Measurements from ENCODE around the gene PLEKHA6.
"Not testable (repeated sequence)": the region's sequence is repeated elsewhere in the genome, so short reads cannot be mapped to it uniquely, and the experiment has no call there.

PLEKHA6 gene

DNA sequence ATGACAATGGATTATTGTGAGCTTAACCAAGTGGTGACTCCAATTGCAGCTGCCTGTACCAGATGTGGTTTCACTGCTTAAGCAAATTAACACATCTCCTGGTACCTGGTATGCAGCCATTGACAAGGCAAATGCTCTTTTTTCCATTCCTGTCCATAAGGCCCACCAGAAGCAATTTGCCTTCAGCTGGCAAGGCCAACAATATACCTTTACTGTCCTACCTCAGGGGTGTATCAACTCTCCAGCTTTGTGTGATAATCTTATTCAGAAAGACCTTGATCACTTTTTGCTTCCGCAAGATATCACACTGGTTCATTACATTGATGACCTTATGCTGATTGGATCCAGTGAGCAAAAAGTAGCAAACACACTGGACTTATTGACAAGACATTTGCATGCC lies 122.2 kb downstream of the PLEKHA6 start:
- not testable (repeated sequence) for DNase-seq (ENCODE audit: low read depth)

DNA sequence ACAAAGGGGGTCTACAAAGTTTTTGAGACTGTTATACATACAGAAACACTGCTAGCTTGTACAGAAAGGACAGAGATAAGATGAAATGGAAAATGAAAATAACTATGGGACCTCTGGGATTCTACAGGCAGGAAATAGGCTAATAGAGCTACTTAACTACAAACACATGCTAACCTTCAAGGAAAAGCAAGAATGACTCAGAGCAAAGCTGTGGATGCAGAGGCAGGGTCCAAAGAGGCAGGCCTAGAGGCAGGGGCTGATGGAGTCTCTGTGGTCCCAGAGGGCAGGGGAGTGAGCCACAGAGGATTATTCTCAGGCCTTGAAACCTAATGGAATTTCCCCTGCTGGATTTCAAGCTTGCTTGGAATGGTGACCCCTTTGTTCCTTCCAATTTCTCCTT lies 127.2 kb downstream of the PLEKHA6 start:
- DNase-seq (ENCODE audit: low read depth): no peak

DNA sequence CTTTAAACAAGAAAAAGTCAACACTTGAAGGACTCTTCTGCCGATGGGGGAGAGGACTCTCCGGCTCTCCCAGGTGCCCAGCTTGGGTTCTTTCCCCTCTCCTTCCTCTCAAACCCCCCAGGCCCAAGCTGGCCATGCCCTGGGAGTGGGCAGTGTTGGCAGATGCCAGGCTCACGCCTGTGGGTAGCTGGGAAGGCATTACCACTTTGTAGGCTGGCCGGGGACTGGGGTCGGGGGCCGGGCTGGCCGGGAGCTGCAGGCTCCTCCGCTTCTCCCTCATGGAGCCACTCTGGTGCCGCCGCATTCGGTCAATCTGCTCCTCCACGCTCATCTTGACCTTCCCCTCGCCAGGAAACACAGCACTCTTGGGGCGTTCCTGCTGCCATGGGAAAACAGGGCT lies 129.5 kb downstream of the PLEKHA6 start:
- no peak for DNase-seq (ENCODE audit: low read depth)

DNA sequence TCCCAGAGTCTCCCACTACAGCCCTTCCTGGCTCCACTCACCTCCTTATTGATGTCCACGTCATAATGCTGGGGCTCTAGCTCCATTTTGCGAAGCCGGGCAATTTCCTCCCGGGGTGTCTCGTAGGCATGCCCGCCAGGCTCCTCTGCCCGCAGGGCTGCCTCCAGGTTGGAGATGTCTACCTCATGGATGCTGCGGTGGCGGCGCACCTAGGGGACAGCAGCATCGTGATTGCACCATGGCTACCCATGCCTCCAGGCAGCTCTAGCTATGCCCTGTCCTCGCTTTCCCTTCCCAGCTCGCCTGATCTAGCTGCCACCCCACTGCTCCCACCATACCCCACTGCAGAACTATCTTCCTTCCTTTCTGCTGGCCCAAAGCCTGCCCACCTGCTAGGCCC lies 130.8 kb downstream of the PLEKHA6 start:
- no peak for DNase-seq (ENCODE audit: low read depth)

DNA sequence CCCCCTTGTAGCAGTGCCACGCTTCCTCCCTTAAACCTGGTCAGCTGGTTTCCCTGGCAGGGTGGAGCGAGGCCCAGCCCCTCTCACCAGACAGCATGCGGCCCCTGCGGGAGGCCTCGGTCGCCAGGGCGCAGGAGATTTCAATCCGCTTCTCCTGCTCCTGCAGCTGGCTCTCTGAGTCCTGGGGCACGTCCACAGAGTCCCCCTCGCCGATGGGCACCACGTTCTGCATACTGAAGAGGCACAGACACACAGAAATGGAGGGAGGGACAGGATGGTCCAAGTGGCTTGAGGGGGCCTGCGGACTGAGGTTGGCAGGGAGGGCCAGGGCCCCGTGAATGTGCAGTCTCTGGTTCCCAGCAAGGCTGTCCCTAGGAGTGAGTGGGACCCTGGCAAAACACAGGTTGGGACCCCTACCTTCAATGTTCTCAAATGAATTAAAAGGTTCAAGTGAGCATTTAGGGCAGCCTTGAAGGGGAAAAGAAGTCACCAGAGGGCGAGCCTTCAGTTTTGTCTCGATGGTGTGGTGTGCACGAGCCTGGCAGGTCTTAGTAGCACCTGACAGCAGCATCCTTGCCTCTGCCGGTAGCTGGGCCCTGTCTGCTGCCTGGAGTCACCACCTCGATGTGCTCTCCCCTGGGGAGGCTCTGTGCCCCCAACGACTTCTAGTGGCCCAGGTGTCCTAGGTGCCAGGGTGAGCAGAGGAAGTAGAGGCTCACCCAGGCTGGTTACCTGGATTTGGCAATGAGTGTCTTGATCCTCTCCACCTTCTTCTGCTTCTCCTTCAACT lies 131.5 kb downstream of the PLEKHA6 start:
- DNase-seq (ENCODE audit: low read depth): no peak

DNA sequence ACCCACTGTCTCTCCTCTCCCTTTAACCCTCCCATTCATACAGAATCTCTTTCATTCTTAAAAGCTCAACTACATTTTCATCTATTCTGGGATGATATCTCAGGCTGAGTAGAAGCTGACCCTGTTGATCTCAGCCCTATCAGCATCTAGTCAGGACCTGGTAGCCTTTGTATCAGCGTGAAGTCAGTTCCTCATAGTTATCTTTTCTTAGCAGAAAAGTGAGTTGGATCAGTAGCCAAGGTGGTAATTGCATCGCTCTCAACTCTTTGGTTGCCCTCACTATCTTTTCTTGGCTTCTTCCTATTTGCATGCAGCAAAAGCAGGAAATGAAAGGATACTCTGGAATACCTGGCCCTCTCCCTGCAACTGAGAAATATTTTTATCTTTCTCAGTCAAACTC lies 132.4 kb downstream of the PLEKHA6 start:
- DNase-seq (ENCODE audit: low read depth): no peak

DNA sequence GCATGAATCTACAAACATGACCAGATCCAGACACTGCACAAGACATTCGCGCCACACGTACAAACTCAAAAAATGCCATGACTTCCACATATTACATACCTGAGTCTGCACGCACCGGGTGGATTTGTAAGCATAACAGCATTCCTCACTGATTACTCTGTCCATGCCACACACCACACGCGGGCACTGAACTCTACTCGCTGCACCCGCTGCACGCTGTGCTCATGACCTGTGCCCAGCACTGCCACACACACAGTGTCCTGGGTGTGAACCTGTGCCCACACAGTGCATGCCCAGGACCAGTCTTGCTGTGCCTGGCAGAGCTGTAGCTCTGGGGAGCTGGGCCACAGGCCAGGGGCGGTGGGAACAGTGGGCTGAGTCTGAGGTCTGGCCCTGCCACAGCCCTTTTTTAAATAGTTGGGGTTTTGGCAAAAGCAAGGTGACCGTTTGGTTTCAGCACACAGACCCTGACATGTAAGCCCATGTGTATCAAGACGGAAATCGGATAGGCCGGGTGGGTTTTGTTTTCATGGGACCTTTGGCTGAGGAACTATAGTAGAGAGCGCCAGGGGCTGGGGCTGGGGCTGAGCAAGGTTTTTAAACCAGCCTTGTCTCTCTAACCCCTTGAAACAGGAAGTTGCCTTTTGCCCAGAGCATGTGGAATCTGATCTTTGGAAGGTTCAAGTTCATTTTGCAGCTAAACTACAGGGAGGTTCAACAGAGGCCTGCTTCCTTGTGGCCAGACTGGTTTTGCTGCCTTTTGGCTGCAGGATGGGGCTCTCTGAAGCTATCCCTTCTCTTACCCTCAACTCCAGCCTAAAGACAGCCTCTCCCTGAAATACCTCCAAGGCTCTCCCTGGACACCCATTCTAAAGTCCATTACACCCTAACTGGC lies 133.6 kb downstream of the PLEKHA6 start:
- no peak for DNase-seq (ENCODE audit: low read depth)

DNA sequence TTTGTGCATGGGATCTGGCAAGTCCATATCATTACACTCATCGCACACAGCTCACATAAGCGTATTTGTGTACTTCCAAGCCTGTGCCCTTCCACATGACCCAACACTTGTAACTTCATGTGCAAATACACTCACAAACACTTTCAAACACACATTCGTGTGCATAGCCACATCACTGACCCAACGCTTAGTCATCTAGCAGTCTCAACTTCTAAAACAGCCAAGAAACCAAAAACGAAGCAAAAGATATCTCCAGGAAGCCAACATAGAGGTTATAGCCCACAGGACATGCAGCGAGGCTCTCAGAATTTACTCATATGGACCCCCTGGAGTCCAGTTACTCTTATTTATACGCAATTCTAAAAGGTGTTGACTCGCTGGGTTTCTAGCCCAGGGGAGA lies 135.1 kb downstream of the PLEKHA6 start:
- DNase-seq (ENCODE audit: low read depth): no peak

DNA sequence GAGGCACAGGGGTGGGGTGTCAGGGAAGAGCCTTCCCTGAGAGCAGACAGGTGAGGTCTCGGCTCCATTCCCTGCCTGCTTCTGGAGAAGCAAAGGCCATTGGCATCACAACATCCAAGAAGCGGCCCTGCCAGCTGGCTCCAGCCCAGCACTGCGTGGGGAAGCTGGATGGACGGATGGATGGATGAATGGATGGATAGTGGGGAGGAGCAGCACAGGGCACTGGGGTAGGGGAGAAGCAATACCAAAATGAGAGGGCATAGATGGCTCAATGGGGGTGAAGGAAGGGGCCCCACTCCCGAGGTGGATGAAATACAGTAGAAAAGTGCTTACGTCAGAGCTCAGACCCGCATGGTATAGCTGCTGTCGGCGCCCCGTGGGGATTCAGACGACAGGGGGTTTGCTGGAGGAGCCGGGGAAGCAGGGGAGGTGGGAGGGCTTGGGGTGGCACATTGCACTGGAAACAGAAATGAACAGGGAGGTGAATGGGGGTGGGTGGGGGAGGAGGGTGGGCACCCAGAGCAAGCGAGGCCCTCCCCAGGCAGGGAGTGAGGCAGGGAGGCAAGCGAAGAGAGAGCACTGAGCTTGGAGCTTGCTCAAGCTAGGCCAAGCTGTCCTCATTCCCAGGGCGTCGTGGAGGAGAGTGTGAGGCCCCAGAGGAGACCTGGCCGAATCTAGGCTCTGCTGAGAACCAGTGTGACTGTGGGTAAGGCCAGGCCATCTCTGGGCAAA lies 136.4 kb downstream of the PLEKHA6 start:
- DNase-seq (ENCODE audit: low read depth): no peak

DNA sequence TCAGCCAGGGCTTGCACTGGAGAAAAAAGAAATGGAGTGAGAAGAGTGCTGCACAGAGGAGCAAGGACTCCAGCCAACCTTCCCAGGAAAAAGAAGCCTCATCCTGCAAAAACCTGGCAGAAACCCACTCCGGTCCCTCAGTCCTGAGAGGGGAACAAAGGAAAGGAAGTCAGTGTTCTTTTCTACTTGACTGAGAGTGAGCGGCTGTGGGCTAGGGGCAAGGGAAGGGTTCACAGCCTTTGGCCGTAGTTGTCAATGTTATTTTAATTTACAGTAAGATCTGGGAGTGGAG lies 137.0 kb downstream of the PLEKHA6 start:
- no peak for DNase-seq (ENCODE audit: low read depth)

DNA sequence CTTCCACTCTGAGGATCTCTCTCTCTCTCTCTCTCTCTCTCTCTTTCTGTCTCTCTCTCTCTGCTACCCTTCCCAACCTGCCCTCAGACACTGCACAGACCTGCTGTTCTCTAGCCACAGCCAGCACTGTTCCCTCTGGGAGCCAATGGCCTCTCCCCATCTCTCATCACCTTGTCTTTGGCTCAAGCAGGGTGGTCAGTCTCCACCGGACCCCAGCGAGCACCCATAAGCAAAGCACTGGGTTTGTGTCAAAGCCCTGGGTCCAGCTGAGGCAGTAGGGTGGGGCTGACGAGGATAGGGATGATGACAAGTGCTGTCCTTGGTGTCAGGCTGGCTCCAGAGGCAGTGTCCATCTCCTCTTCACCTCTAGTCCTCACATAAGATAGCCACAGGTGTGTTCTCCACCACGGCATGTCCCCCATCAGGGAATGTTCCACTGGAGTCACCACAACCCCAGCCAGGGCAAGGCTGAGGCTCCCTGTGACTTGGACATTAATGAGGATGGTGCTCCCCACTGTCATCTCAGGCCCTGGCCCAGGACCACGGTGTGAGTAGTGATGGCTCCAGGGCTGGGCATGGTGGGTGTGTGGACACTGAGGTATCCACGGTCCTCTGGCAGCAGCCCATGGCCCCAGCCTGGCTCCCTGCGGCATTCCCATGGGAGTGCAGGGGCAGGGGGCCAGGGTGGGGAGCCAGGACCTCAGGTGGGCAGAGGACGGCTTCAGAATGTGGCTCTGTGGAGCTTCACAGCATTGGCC lies 137.5 kb downstream of the PLEKHA6 start:
- DNase-seq (ENCODE audit: low read depth): no peak

DNA sequence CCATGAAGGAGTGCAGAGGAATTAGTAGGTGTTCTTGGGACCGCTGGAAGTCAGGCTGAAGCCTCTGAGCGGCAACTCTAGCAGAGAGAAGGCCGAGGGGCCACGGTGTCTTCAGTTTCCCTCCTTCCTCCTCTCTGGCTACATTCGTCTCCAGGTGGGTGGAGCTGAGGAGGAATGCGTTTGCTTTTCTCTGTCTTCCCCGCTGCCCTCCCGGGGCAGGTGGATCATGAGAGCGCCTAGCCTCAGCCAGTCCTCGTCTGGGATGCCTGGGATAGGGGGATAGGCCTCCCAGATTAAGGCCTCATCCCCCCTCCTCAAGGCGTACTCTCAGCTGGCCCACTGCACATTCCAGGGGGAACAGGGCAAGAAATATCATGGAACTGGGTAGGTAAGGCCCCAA lies 138.5 kb downstream of the PLEKHA6 start:
- DNase-seq (ENCODE audit: low read depth): no peak

DNA sequence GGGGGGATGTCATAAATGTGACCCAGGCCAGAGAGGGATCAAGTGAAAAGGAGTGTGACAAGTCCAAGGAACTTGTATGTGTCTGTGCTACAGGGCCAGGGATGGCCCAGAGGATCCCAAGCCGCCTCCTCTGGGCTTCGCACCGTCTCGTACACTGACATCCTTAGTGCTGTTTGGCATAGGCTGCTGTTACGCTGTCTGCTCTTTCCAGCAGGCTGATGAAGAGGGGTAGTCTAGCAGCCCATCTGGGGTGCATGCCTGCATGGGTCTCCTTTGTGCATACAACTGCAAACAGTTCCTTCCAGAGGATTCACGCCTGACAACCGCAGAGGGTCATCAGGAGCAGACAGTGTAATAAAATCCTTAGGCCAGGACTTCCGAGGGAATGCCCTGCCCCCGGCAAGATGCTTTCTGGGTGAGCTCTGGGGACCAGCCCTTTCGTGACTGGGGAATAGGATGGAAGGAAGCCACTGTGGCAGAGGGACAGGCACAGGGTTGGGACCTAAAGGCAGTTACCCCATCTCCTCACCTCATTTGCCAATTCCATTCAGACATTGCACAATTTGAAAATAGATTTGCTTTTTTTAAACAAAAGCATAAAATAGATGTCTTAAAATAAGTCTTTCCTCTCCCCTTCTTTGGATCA lies 139.6 kb downstream of the PLEKHA6 start:
- no peak for DNase-seq (ENCODE audit: low read depth)

DNA sequence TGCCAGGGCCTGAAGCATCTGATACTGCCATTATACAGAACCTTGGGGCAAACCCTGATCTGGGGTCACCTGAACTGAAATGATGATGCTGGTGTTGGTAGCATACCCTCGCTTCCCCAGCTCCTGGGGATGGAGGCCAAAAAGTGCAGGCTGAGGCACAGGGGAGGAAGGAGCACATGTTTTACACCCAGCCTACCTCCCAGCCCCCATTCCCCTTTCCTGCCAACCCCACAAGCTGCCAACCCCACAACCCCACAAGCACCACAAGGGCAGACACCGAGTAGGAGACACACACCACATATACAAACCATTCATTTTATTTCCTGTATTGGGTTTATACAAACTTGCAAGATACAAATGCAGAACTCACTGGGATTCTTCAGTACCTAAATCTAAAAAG lies 141.2 kb downstream of the PLEKHA6 start:
- DNase-seq (ENCODE audit: low read depth): no peak

DNA sequence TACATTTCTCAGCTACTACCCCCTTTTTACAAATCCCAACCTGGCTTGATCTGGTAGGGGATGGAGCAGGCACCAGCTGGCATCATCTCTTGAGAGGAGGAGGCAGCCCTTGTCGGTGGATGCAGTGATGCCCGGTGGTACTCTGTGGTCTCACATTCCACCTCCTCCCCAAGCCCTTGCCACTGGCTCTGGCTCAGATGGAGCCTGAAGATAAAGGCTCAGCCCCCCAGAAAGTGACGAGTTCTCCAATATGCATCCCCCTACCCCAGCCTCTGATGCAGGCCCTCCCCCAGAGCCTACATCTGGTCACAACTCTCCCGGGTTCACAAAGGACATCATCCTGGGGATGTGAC lies 142.1 kb downstream of the PLEKHA6 start:
- DNase-seq (ENCODE audit: low read depth): no peak

DNA sequence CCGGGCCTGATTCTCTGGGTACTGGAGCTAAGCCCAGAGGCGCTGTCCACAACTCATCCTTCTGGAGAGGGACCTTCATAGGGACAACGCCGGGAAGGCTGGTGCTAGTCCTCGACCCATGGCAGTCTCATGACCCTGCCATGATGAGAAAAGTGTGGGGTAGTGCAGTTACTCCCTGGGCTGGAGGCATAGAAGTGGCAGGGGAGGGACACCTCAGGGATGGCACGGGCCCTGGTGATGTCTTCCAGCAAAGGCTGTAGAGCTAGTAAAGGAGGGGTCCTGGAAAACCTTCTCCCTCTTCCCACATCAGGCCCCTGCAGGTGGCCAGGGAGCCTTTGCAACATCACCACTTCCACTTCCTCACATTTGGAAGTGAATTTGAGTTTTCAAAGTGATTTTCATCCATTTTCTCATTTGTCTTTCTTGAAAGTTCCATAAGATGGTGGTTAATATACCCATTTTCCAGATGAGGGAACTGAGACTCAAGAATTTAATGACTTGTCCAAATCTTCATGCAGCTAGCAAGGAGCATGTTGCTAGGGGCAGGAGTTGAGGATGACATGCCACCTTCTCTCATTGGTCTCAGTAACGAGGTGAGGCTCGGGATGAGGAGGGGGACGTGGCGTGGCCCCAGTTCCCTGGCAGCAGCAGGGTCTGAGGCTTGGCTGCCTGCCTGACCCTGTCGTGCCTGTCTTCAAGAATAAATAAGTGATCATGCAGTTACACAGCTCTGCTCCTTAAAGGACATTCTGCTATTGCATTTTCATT lies 142.7 kb downstream of the PLEKHA6 start:
- no peak for DNase-seq (ENCODE audit: low read depth)

DNA sequence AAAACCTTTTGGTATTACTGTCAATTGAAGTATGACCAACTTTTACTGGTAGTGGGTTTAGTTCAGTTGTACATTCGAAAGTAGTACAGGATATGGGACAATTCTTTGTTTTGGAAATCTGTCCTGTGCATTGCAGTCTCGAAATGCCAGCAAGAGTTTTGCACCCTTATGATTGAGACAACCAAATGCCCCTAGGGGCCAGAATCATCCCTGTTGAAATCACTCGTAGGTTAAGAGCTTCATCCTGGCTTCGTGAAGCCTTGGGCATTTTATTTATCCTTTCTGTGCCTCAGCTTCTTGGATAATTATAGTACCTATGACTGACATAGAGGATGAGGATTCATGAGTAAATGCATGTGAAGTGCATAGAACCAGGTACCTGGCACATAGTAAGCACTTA lies 143.5 kb downstream of the PLEKHA6 start:
- DNase-seq (ENCODE audit: low read depth): no peak

DNA sequence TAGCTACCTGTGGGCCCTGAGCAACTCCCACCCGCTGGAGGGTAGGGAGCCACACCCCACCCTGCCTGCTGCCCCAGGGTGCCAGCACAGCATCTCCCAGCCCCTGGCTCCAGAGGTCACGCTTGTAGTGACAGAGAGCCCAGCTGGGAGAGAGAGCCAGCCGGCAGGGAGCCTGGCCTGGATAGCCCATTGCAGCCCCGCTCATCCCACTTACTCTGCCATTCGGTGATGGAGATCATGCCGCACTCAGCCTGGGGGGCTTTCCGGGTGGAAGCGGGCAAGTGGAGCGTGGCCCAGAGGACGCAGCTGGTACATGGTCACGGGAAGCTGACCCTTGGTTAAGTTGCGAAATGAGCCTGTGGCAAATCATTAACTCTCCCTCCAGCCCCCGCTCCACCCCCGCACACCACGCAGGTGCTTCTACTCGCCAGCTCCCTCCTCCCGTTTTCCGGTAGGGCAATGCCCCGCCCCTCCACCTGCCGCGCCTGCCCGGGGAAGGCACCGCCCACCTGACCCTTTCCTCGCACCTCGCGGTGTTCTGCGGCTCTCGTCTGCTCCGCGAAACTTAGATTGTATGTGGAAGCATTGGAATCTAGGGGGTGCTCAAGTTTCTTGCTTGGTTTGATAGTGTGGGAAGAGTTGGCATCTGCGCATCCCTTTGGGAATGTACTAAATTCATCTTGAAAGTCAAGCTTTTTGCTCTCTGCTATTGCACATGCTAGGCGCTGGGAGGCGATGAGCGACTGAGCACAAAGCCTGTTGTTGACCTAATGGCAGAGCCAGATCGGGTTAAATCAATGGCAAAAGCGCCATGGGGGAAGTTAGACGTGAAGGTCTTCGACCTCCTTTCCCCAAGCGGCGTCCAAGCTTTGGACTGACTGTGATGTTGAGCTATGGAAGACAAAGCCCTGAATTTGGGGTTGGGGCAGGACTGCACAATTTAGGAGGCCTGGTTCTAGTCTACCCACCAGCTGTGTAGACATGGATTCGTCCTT lies 145.8 kb downstream of the PLEKHA6 start, which contains the start of gene GOLT1A:
Gene GOLT1A, minus strand, starts transcription at position 321 of the 995 bp plus-strand sequence. Its CDS starts 82 bp downstream, at position 239.
- DNase-seq (ENCODE audit: low read depth): no peak

DNA sequence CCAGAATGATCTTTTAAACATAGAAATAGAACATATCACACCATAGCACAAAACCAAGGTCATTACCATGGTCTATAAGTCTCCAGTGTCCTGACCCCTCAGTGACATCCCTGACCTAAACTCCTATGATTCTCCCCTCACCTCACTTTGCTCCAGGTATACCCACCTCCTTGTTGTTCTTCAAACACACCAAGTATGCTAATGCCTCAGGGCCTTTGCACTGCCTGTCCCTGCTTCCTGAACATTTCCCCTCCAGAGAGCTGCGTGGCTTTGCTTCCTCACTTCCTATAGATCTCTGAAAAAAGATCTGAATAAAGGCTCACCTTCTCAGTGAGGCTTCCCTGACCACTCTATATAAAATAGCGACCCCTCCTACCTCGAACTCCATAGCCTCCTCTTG lies 147.0 kb downstream of the PLEKHA6 start:
- DNase-seq (ENCODE audit: low read depth): no peak

DNA sequence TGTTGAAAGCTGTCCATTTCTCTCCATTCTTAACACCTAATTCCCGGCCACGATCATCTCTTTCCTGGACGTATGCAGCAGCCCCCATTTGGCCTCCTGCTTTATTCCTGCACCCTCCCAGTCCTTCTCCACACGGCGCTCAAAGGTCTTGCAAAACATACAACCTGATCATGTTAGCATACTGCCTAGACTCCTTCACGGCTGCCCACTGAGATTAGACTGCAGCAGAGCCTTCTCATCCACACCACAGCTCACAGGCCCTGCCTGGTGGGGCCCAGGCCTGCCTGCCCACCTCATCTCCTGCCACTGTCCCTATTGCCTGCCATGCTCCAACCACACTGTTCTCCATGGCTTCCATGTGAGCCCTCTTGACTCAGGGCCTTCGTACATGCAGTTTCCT lies 148.7 kb downstream of the PLEKHA6 start:
- DNase-seq (ENCODE audit: low read depth): no peak
